SH-SY5Y (cell line): Measurements from ENCODE around the gene BRWD1.

Source experiments
- GATA2 ChIP-seq: IDR thresholded peaks from 2 replicates; pipeline ENCODE4 v1.6.1; 2011; ENCODE audit warnings: mild to moderate bottlenecking, low read depth, low read length
- GATA3 ChIP-seq: IDR thresholded peaks from 2 replicates; pipeline ENCODE4 v1.6.1; 2011; ENCODE audit warnings: low read depth, mild to moderate bottlenecking, low read length, moderate library complexity

Gene BRWD1

DNA sequence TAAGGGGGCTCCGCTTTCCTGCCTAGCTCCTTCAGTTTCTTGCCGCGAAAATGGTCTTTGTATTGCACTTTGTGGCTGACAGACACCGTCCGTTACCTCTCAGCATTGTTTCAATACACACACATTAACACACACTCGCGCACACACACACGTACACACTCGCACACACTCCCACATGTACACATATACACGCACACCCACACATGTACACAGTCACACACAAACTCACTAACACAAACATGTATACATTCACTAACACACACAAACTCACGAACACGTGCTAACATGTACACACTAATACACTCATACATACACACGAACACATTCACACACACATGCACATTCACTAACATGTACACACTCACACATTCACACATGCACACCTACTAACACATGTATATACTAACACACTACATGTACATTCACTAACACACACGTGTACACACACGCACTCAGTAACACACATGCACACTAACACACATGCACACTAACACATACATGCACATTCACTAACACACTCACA is 179.1 kb downstream of the BRWD1 start:
- no peak for TF ChIP-seq GATA2
- TF ChIP-seq GATA3, result no peak
